H1 (cell line): Measurements from ENCODE around the gene LTBP4. TPM values are rescaled to one million over a fixed set of nuclear protein-coding genes. Genes with fewer than 3 reads are reported as not detected.
A peak's percentile ranks its signal among the peaks of the same experiment; 100 is the strongest.

Experiments used
- CTCF ChIA-PET: fragments of 300-600 bp; sonication (Branson Sonifier 250); formaldehyde crosslinking; loops from one replicate; lab custom pipeline; 2021; ENCODE audit not compliant: partially characterized antibody; lab: Charles Lee
- POLR2A ChIA-PET: fragments of 300-600 bp; sonication (Branson Sonifier 250); formaldehyde crosslinking; loops from one replicate; lab custom pipeline; 2021; ENCODE audit warnings: inconsistent platforms; ENCODE audit not compliant: partially characterized antibody; lab: Charles Lee
- DNase-seq, 2 experiments: peaks; one replicate each; pipeline versions ENCODE4 v3.0.0 to v3.0.0-alpha.2; 2010 to 2022; ENCODE audit warnings: low spot score in 2 of 2, low read depth in 1 of 2, mixed read lengths in 1 of 2
- FAIRE-seq: peaks from 2 replicates; lab custom pipeline; 2011; peaks lifted over from hg19 to GRCh38; lab: Jason Lieb, UNC
- H2AFZ ChIP-seq: 2 replicates; pipeline ENCODE4 v1.8.1; 2012; ENCODE audit warnings: low read length, inconsistent platforms
- H2AK5ac ChIP-seq: 2 replicates; pipeline ENCODE4 v1.6.1; 2013; ENCODE audit warnings: low read depth, low read length
- H2BK120ac ChIP-seq: replicated peaks from 2 replicates; pipeline ENCODE3; 2013; ENCODE audit warnings: low read depth, low read length, inconsistent platforms
- H2BK12ac ChIP-seq: 2 replicates; pipeline ENCODE4 v1.6.1; 2013; ENCODE audit warnings: low read depth, low read length
- H2BK15ac ChIP-seq: 2 replicates; pipeline ENCODE4 v1.6.1; 2013; ENCODE audit warnings: low read length
- H2BK20ac ChIP-seq: 2 replicates; pipeline ENCODE4 v1.6.1; 2013; ENCODE audit warnings: low read length
- H2BK5ac ChIP-seq: 2 replicates; pipeline ENCODE4 v1.6.1; 2013; ENCODE audit warnings: low read depth, low read length
- H3K14ac ChIP-seq: 2 replicates; pipeline ENCODE4 v1.6.1; 2013; ENCODE audit warnings: inconsistent platforms; ENCODE audit not compliant: insufficient read length
- H3K18ac ChIP-seq: 2 replicates; pipeline ENCODE4 v1.6.1; 2013; ENCODE audit warnings: low read length; ENCODE audit errors: extremely low read depth
- H3K23ac ChIP-seq: 2 replicates; pipeline ENCODE4 v1.6.1; 2013; ENCODE audit warnings: inconsistent platforms; ENCODE audit not compliant: insufficient read length
- H3K23me2 ChIP-seq: 2 replicates; pipeline ENCODE4 v1.6.1; 2013; ENCODE audit warnings: low read depth, low read length
- H3K27ac ChIP-seq: 2 replicates; pipeline ENCODE4 v1.6.1; 2011; ENCODE audit warnings: low read depth, low read length, inconsistent platforms
- H3K27me3 ChIP-seq, 4 experiments: replicated peaks in 1 of 4; 1 replicate in 1 of 4; 2 replicates in 3 of 4; pipeline versions ENCODE4 v1.6.1 to v1.8.1; 2011 to 2013; ENCODE audit warnings: low read length in 3 of 4, mild to moderate bottlenecking in 3 of 4, inconsistent platforms in 2 of 4, mixed read lengths in 2 of 4, moderate library complexity in 1 of 4; ENCODE audit not compliant: control insufficient read depth in 3 of 4, insufficient read depth in 3 of 4; ENCODE audit errors: extremely low read depth in 1 of 4
- H3K36me3 ChIP-seq, 4 experiments: 2 replicates each; pipeline versions ENCODE4 v1.6.1 to v1.8.1; 2011 to 2013; ENCODE audit warnings: mild to moderate bottlenecking in 4 of 4, low read length in 3 of 4, moderate library complexity in 2 of 4, control low read depth in 1 of 4, inconsistent platforms in 1 of 4; ENCODE audit not compliant: insufficient read depth in 4 of 4, control insufficient read depth in 2 of 4
- H3K4ac ChIP-seq: replicated peaks from 2 replicates; pipeline ENCODE3; 2013; ENCODE audit warnings: low read length, low read depth, mixed read lengths, inconsistent platforms; ENCODE audit not compliant: insufficient read length
- H3K4me1 ChIP-seq, 4 experiments: replicated peaks in 1 of 4; 1 replicate in 1 of 4; 2 replicates in 3 of 4; pipeline versions ENCODE4 v1.6.1 to v1.8.1; 2011 to 2013; ENCODE audit warnings: low read length in 3 of 4, inconsistent platforms in 2 of 4, mixed read lengths in 1 of 4; ENCODE audit not compliant: insufficient read depth in 4 of 4, control insufficient read depth in 3 of 4
- H3K4me2 ChIP-seq, 2 experiments: 2 replicates each; pipeline versions ENCODE4 v1.6.1 to v1.8.1; 2011 to 2013; ENCODE audit warnings: low read depth in 2 of 2, low read length in 2 of 2, control low read depth in 1 of 2, inconsistent platforms in 1 of 2, mild to moderate bottlenecking in 1 of 2; ENCODE audit not compliant: insufficient read depth in 1 of 2
- H3K4me3 ChIP-seq, 4 experiments: fragments of 200-600, 300-600 bp in 1 of 4; sonication (generic), shearing (Covaris generic), sonication (Bioruptor Twin) in 1 of 4; 2 replicates each; pipeline versions ENCODE4 v1.5.1 to v1.8.1; 2011 to 2016; ENCODE audit warnings: low read length in 4 of 4, low read depth in 3 of 4, control low read depth in 2 of 4, inconsistent platforms in 2 of 4, mild to moderate bottlenecking in 2 of 4, mixed read lengths in 1 of 4, moderate library complexity in 1 of 4; ENCODE audit not compliant: insufficient read depth in 2 of 4; ENCODE audit errors: extremely low read depth in 1 of 4
- H3K56ac ChIP-seq: replicated peaks from 2 replicates; pipeline ENCODE3; 2013; ENCODE audit warnings: low read depth, mild to moderate bottlenecking, mixed read lengths, low read length, inconsistent platforms; ENCODE audit not compliant: insufficient read length
- H3K79me1 ChIP-seq: 2 replicates; pipeline ENCODE4 v1.6.1; 2013; ENCODE audit warnings: low read depth, low read length, control low read depth
- H3K79me2 ChIP-seq, 2 experiments: 2 replicates each; pipeline versions ENCODE4 v1.6.1 to v1.8.1; 2012 to 2013; ENCODE audit warnings: low read length in 2 of 2, mild to moderate bottlenecking in 2 of 2, inconsistent platforms in 1 of 2; ENCODE audit not compliant: insufficient read depth in 2 of 2, control insufficient read depth in 1 of 2
- H3K9ac ChIP-seq, 4 experiments: replicated peaks in 1 of 4; 1 replicate in 1 of 4; 2 replicates in 3 of 4; pipeline versions ENCODE4 v1.6.1 to v1.8.1; 2011 to 2013; ENCODE audit warnings: low read depth in 3 of 4, low read length in 3 of 4, control low read depth in 2 of 4, mild to moderate bottlenecking in 2 of 4, moderate library complexity in 2 of 4, inconsistent platforms in 1 of 4; ENCODE audit errors: extremely low read depth in 1 of 4
- H3K9me3 ChIP-seq, 2 experiments: 2 replicates each; pipeline versions ENCODE4 v1.6.1 to v1.8.1; 2012 to 2013; ENCODE audit warnings: mild to moderate bottlenecking in 2 of 2, moderate library complexity in 2 of 2, control low read depth in 1 of 2, inconsistent platforms in 1 of 2, low read depth in 1 of 2, low read length in 1 of 2, mixed read lengths in 1 of 2; ENCODE audit not compliant: insufficient read depth in 2 of 2
- H4K20me1 ChIP-seq, 2 experiments: replicated peaks in 1 of 2; 2 replicates each; pipeline versions ENCODE3 to v1.8.1; 2011 to 2013; ENCODE audit warnings: inconsistent platforms in 2 of 2, low read length in 2 of 2, mild to moderate bottlenecking in 1 of 2; ENCODE audit not compliant: insufficient read depth in 2 of 2, control insufficient read depth in 1 of 2
- H4K5ac ChIP-seq: 2 replicates; pipeline ENCODE4 v1.6.1; 2013; ENCODE audit warnings: low read length, low read depth, mixed read lengths, inconsistent platforms; ENCODE audit not compliant: insufficient read length
- H4K8ac ChIP-seq: 2 replicates; pipeline ENCODE4 v1.8.0; 2013; ENCODE audit warnings: mild to moderate bottlenecking, moderate library complexity, low read length, inconsistent platforms; ENCODE audit not compliant: insufficient read depth; ENCODE audit errors: extremely low read depth
- H4K91ac ChIP-seq: replicated peaks from 2 replicates; pipeline ENCODE3; 2013; ENCODE audit warnings: low read length, mixed read lengths, inconsistent platforms; ENCODE audit not compliant: insufficient read length
- BRCA1 ChIP-seq: IDR thresholded peaks from 2 replicates; pipeline ENCODE4 v1.6.1; 2012; ENCODE audit warnings: low read depth, low read length, improper control_type of control experiment
- CHD1 ChIP-seq: IDR thresholded peaks from 2 replicates; pipeline ENCODE4 v1.6.1; 2012; ENCODE audit warnings: low read depth, low read length, improper control_type of control experiment
- CTBP2 ChIP-seq: IDR thresholded peaks from 2 replicates; pipeline ENCODE4 v1.7.0; 2011; ENCODE audit warnings: borderline replicate concordance, mild to moderate bottlenecking, moderate library complexity, mixed read lengths, low read length; ENCODE audit not compliant: insufficient read depth, insufficient read length
- E2F6 ChIP-seq: IDR thresholded peaks from 2 replicates; pipeline ENCODE4 v1.6.1; 2012; ENCODE audit warnings: inconsistent platforms
- SP2 ChIP-seq: IDR thresholded peaks from 2 replicates; pipeline ENCODE4 v1.6.1; 2012; ENCODE audit warnings: mild to moderate bottlenecking, low read length, inconsistent platforms
- SRF ChIP-seq: IDR thresholded peaks from 2 replicates; pipeline ENCODE4 v1.6.1; 2011; ENCODE audit warnings: mild to moderate bottlenecking, low read depth, low read length, moderate library complexity
- WGBS, 2 experiments: shearing (Covaris generic) in 1 of 2; methylation state at CpG; one replicate each; pipeline versions ENCODE4 v1.1.6 to v1.1.7; 2013 to 2015; ENCODE audit warnings: low lambda C conversion rate in 2 of 2, mixed read lengths in 2 of 2, inconsistent platforms in 1 of 2, low coverage in 1 of 2, missing lambda C conversion rate in 1 of 2; ENCODE audit not compliant: insufficient replicate concordance in 2 of 2, insufficient coverage in 1 of 2, insufficient read length in 1 of 2; ENCODE audit errors: extremely low coverage in 1 of 2, missing lambda C conversion rate in 1 of 2; 5-methylcytosine and 5-hydroxymethylcytosine counted together
- polyA plus RNA-seq, 7 experiments: library from polyadenylated mRNA; depleted of rRNA in 3 of 7; stranded (reverse) in 5 of 7; unstranded in 2 of 7; fragments of >200 nt in 5 of 7; fragments of 200-250 nt in 2 of 7; gene quantifications; 1 replicate in 5 of 7; 2 replicates in 1 of 7; 4 replicates in 1 of 7; pipeline versions ENCODE4 v1.2.1 to v1.2.3, GENCODE V29; 2011 to 2013; ENCODE audit warnings: missing spikeins in 2 of 7, mixed read lengths in 2 of 7
- total RNA-seq: library from RNA; stranded (reverse); fragmentation: NEBNext Ultra II Directional; extraction: Animal tissue kit (Norgen Biotek cat#: 25700); gene quantifications from 2 replicates; pipeline ENCODE4 v1.2.1, GENCODE V29; 2021

LTBP4 gene
- total and polyA plus RNA-seq, 2 of the 8 experiments (the other 6 are each of a cell fraction or from before 2014, with no cell fraction given) = 54.5 to 77.1 TPM

- Histone ChIP-seq H3K79me2 (no peaks in the 10 kb centered on the region), H4K8ac (no peak overlapping the region), H3K9ac (no peak overlapping the region), H3K79me1 (no peaks in the 10 kb centered on the region), H4K20me1 (peaks cover 2% of the 10 kb centered on the region in 2 experiments), H3K27ac (no peak overlapping the region), H3K14ac (no peak overlapping the region), H3K4ac (no peak overlapping the region), H2BK120ac (no peak overlapping the region), H3K4me2 (no peak overlapping the region), H2BK15ac (no peak overlapping the region), H4K5ac (no peak overlapping the region), H3K56ac (no peak overlapping the region), H3K9me3 (no peaks in the 10 kb centered on the region), H2AK5ac (no peak overlapping the region), H3K23me2 (peaks cover 2% of the 10 kb centered on the region; the same call in 1 of the 2 replicates), H4K91ac (no peak overlapping the region), H2BK12ac (no peak overlapping the region), H3K4me1 (peaks cover 0 to 20% (median 8%) of the 10 kb centered on the region in 4 experiments; a peak in 6 of 7 replicates), H2BK5ac (no peak overlapping the region), H3K18ac (no peak overlapping the region), H3K27me3 (no peaks in the 10 kb centered on the region), H2AFZ (no peak overlapping the region), H2BK20ac (no peak overlapping the region), H3K4me3 (no peak overlapping the region), H3K36me3 (peaks cover 2 to 21% (median 8%) of the 10 kb centered on the region in 4 experiments; a peak in 7 of 8 replicates), H3K23ac (no peak overlapping the region)
- ChIA-PET POLR2A (interaction anchor here (1.0 to 1.2 kb wide), 2 partner anchors 24 to 504 kb away, joined by 3 to 8 read pairs; no protein-coding TSS in a partner anchor), CTCF (interaction anchor here (0.6 to 0.9 kb wide), 2 partner anchors 24 to 150 kb away, joined by 3 read pairs; partner anchors contain the start of gene RAB4B)
- DNase-seq = no peak
- FAIRE-seq = no peak
- 95% methylated on average over 32 of the region's 39 CpGs; no CpG with 5 or more reads in 1 of the 2 experiments for WGBS, 2 experiments
- no peak for TF ChIP-seq CTBP2
- no peak for TF ChIP-seq CHD1
- TF ChIP-seq SP2 = no peak
- no peak for TF ChIP-seq SRF
- 0 out of 2 replicates have a peak, but pooled peaks have one; percentile 22 for TF ChIP-seq E2F6
- no peak for TF ChIP-seq BRCA1
Measured at GRCh38 chr19:40627486-40628279, 26.5 kb downstream of the LTBP4 start.
